GM10266 (cell line): ENCODE data around the gene PFN3.
A peak's percentile ranks its signal among the peaks of the same experiment; 100 is the strongest.

Experiments
- DNase-seq: peaks from one replicate; pipeline ENCODE4 v3.0.0; 2012; ENCODE audit errors: extremely low spot score
- TF ChIP-seq, protein P1 (sequence below): IDR thresholded peaks from 2 replicates; pipeline ENCODE4 v1.5.1; 2012; ENCODE audit warnings: mild to moderate bottlenecking, low read depth; ENCODE audit not compliant: control insufficient read depth, insufficient read depth; ENCODE audit errors: missing control alignments

Gene PFN3

DNA sequence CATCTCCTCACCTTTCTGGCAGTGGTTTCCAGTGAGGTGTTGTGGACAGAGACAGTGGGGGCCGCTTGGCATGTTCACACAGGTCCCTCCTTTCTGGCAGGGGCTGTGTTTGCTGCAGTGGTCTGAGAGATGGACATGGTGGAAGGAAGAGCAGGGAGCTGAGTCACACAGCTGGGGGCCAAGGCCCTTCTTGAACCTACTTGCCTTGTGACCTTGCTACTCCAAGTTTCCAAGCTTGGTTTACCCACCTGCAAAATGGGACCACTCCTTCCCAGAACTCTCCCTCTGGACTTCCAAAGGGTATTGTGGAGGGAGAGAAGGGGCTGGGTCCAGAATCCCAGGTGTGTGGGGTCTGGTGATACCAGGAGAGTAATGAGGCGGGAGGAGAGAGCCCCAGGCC, 4.9 kb upstream of the PFN3 start:
- TF ChIP-seq, protein P1, sequence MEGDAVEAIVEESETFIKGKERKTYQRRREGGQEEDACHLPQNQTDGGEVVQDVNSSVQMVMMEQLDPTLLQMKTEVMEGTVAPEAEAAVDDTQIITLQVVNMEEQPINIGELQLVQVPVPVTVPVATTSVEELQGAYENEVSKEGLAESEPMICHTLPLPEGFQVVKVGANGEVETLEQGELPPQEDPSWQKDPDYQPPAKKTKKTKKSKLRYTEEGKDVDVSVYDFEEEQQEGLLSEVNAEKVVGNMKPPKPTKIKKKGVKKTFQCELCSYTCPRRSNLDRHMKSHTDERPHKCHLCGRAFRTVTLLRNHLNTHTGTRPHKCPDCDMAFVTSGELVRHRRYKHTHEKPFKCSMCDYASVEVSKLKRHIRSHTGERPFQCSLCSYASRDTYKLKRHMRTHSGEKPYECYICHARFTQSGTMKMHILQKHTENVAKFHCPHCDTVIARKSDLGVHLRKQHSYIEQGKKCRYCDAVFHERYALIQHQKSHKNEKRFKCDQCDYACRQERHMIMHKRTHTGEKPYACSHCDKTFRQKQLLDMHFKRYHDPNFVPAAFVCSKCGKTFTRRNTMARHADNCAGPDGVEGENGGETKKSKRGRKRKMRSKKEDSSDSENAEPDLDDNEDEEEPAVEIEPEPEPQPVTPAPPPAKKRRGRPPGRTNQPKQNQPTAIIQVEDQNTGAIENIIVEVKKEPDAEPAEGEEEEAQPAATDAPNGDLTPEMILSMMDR = no peak
- DNase-seq = no peak

DNA sequence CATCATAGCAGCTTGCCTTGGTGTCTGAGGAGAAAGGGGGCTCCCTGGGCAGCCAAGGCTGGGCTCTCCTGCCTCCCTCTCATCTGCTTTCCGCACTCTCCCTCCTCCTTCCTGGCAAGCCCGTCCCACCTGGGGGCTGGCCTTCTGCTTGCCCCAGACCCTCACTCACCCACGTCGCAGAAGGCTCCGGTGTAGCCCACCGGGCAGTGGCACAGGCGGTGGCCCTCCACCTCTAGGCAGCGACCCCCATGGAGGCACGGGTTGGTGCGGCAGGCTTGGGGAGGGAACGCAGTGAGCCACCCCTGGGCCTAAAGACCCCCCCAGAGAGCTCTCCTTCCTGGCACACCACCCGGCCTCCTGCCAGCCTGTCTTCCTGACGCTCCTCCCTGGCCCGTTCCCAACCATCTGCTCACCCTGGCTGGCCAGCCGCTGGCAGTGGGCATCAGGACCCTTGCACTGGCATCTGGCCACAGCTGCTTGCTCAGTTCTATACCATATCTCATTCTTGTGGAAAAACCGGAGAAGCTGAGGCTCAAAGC, 4.2 kb upstream of the PFN3 start:
- TF ChIP-seq, protein P1 = no peak
- DNase-seq = no peak

DNA sequence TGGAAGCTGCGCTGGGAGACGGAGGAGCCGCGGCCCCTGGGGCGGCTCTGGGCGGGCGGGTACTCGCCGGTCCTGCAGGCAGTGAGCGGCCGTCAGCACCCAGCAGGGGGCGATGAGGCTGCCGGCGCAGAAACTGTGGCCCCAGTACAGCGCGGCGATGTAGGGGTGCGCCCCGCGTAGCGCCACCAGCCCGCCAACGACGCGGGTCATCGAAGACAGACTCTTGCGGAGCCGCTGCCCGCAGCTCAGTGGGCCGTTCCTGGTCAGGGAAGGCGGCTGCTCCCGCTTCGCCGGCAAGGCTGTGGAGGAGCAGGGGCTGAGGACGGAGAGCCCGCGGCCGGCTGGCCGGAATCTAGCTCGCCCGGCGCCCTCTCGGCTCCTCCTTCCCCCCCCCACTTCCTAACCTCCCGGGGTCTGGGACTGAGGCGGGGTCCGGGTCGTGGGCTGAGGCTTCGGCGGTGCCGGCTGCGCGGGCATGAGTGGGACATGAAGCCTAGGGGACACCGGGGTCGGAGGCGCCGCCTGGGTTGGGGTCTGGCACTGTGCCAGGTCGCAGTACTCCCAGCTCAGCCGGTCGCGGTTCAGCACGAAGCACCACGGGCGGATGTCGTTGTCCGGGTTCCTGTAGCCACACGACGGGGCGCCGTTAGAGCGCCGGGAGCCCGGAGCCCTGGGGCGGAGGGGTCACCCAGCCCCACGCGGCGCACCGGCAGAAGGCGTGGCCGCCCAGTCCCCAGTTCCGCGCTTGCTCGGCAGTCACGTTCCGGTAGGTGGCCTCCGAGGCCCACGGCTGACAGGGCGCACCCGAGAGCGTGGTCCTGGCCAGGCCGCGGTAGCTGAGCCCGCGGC, 3.6 kb upstream of the PFN3 start:
- peak; percentile 95 for DNase-seq
- TF ChIP-seq, protein P1 = peak; percentile 95

DNA sequence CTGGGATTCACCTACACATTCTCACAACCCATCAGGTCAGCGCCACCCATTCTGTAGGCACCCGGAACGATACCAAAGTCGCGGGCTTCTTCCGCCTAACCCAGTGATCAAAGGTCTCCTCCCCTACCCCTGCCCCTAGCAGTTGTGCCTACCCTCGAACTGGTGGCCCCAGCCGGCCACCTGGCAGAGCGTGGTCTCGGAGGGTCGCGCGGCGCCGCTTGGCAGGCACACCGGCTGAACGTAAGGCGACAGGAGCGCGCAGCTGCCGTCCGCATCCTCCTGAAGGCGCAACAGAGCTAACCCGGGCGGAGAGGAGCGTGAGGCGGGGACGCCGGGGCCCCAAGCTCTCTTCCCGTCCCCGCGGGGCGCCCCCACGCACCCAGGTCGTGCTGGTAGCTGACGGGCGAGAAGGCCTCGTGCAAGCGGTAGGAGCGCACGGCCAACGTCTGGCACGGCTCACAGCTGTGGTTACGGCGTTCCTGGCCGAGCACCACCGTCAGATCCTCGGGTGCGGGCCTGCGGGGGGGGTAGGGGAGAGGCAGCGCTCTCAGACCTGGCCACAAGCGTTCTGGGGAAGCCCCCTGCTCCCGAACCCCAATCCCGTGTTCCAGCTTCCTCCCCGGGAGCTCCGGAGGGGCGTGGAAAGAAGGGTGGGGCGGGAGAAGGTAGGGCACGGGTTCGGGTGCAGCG, 2.8 kb upstream of the PFN3 start:
- DNase-seq = peak; percentile 65
- TF ChIP-seq, protein P1 = peak; percentile 11

DNA sequence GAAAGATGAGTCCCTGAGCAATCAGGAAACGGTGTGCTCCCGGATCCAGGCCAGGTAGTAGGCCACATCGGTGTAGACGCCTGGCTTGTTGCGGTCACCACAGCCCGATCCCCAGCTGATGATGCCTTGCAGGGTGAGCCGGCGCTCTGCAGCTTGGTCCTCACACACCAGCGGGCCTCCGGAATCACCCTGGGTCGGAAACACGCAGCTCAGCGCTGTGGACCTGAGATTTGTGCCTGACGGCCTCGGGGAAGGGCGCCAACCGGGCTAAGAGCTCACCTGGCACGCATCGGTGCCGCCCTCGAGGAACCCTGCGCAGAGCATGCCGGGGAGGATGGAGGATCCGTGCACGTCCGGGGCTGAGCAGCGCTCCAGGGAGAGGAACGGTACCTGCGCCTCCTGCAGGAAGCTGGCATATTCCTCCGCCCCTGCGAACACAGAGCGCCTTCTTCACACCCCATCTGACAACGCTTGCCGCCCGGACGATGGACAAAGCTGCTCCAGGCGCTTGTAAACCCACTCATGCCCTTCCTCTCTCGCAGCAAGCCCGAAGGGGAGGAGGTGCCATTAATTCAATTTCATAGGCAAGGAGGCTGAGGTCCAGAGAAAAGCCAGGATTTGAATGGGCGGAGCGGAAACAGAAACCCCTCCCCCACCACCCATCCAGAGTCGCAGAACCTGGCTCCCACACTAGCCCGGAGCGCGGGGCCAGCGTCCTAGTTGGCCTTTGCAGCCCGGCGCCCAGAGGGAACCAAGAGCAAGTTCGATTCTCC, 2.0 kb upstream of the PFN3 start:
- TF ChIP-seq, protein P1 = peak; percentile 53
- DNase-seq = peak; percentile 75

DNA sequence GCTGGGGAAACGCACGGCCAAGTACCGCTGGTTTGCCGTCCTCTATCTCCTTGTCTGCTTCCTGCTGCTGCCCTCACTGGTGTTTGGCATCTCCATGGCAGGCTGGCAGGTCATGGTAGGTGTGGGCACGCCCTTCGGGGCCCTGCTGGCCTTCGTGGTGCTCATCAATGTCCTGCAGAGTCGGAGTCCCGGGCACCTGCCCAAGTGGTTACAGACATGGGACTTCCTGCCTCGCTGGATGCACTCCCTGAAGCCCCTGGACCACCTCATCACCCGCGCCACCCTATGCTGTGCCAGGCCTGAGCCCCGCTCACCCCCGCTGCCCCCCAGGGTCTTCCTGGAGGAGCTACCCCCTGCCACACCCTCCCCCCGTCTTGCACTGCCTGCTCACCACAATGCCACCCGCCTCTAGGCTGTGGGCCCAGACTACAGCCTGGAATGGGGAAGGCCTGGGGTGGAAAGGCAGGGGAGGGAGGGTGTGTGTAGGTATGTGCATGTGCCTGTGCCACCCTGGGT, 2.5 kb downstream of the PFN3 start:
- DNase-seq = no peak
- TF ChIP-seq, protein P1 = no peak
